ENCODE results near the gene GPHN.
"Not testable (repeated sequence)": the region's sequence is repeated elsewhere in the genome, so short reads cannot be mapped to it uniquely, and the experiment has no call there.

The GPHN gene

GRCh38 chr14:66502836-66503235 lies 5.1 kb upstream of the GPHN start:
- DNase-seq (ENCODE audit: low spot score) = not testable (repeated sequence)

- no peak for DNase-seq (ENCODE audit: low spot score)
Observed at GRCh38 chr14:66503532-66503931, 4.4 kb upstream of the GPHN start.

- no peak for DNase-seq (ENCODE audit: low spot score)
Observed at GRCh38 chr14:66507181-66507721, 696 bp upstream of the GPHN start.

- no peak for DNase-seq (ENCODE audit: low spot score)
Observed at GRCh38 chr14:66508547-66508845, 549 bp downstream of the GPHN start.

- peak; percentile 3 for DNase-seq (ENCODE audit: low spot score)
Observed at GRCh38 chr14:66508846-66509621, 1.1 kb downstream of the GPHN start.

- no peak for DNase-seq (ENCODE audit: low spot score)
Observed at GRCh38 chr14:66509874-66510273, 1.9 kb downstream of the GPHN start.

- no peak for DNase-seq (ENCODE audit: low spot score)
Observed at GRCh38 chr14:66511849-66512248, 3.9 kb downstream of the GPHN start.

- no peak for DNase-seq (ENCODE audit: low spot score)
Observed at GRCh38 chr14:66514213-66514612, 6.3 kb downstream of the GPHN start.

GRCh38 chr14:66530526-66530925 lies 22.6 kb downstream of the GPHN start:
- no peak for DNase-seq (ENCODE audit: low spot score)

GRCh38 chr14:66539034-66539433 lies 31.1 kb downstream of the GPHN start:
- DNase-seq (ENCODE audit: low spot score) = no peak

GRCh38 chr14:66540038-66540437 lies 32.1 kb downstream of the GPHN start:
- DNase-seq (ENCODE audit: low spot score) = no peak

GRCh38 chr14:66541627-66542026 lies 33.7 kb downstream of the GPHN start:
- no peak for DNase-seq (ENCODE audit: low spot score)

GRCh38 chr14:66543996-66544395 lies 36.0 kb downstream of the GPHN start:
- no peak for DNase-seq (ENCODE audit: low spot score)

- not testable (repeated sequence) for DNase-seq (ENCODE audit: low spot score)
Observed at GRCh38 chr14:66545191-66545590, 37.2 kb downstream of the GPHN start.

- not testable (repeated sequence) for DNase-seq (ENCODE audit: low spot score)
Observed at GRCh38 chr14:66545751-66546150, 37.8 kb downstream of the GPHN start.

- DNase-seq (ENCODE audit: low spot score) = no peak
Observed at GRCh38 chr14:66563731-66564130, 55.8 kb downstream of the GPHN start.

- DNase-seq (ENCODE audit: low spot score) = no peak
Observed at GRCh38 chr14:66568220-66568619, 60.3 kb downstream of the GPHN start.

- DNase-seq (ENCODE audit: low spot score) = no peak
Observed at GRCh38 chr14:66572826-66573225, 64.9 kb downstream of the GPHN start.

- no peak for DNase-seq (ENCODE audit: low spot score)
Observed at GRCh38 chr14:66575014-66575413, 67.1 kb downstream of the GPHN start.

- DNase-seq (ENCODE audit: low spot score) = no peak
Observed at GRCh38 chr14:66575939-66576338, 68.0 kb downstream of the GPHN start.

GRCh38 chr14:66587753-66588152 lies 79.8 kb downstream of the GPHN start:
- not testable (repeated sequence) for DNase-seq (ENCODE audit: low spot score)

- DNase-seq (ENCODE audit: low spot score) = no peak
Observed at GRCh38 chr14:66595394-66595793, 87.4 kb downstream of the GPHN start.

- DNase-seq (ENCODE audit: low spot score) = no peak
Observed at GRCh38 chr14:66596241-66596985, 88.5 kb downstream of the GPHN start.
